GM21515 (cell line): ENCODE data around the gene GDPD1.
A peak's percentile ranks its signal among the peaks of the same experiment; 100 is the strongest.
"Not testable (repeated sequence)": the region's sequence is repeated elsewhere in the genome, so short reads cannot be mapped to it uniquely, and the experiment has no call there.

Experiments
- ATAC-seq: cut with Tn5 transposase; IDR thresholded peaks from one replicate; pipeline ENCODE4 v1.9.1; 2021; ENCODE audit not compliant: unreplicated experiment

The GDPD1 gene

DNA sequence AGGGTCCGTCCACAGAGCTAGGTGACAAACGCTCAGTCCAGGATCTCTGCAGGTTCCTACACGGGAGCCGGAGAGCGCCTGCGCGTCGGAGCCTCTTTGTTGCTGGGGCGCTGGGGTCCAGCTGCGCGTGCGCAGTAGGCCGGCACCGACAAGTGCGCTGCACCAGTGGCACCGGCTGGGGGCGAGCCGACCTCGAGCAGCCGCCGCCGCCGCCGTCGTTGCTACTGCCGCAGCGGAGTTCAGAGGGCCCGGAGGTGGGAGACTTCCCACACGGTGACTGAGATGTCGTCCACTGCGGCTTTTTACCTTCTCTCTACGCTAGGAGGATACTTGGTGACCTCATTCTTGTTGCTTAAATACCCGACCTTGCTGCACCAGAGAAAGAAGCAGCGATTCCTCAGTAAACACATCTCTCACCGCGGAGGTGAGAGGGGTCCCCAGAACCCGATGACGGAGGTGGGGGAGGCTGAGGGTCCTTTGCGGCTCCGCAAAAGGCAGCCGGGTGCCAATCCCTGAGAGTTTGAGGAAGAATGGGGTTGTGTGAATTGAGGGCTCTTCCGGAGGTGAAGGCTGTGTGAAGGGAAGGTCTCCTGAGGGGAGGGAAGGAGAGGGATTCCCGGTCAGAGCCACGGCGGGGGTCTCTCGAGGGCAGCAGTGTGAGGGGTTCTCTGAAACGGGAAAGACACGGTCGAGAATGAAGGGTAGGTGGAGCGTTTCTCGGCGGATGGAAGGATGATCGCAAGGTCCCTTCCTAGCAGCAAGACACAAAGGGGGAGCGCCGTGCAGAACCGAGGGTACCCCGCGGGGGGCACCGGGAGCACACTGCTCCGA lies at the start of gene GDPD1:
TSS of gene GDPD1 (plus strand) at position 184 of the 831 bp plus-strand sequence. CDS start at position 283, 99 bp downstream.
- peak; percentile 92 for ATAC-seq

DNA sequence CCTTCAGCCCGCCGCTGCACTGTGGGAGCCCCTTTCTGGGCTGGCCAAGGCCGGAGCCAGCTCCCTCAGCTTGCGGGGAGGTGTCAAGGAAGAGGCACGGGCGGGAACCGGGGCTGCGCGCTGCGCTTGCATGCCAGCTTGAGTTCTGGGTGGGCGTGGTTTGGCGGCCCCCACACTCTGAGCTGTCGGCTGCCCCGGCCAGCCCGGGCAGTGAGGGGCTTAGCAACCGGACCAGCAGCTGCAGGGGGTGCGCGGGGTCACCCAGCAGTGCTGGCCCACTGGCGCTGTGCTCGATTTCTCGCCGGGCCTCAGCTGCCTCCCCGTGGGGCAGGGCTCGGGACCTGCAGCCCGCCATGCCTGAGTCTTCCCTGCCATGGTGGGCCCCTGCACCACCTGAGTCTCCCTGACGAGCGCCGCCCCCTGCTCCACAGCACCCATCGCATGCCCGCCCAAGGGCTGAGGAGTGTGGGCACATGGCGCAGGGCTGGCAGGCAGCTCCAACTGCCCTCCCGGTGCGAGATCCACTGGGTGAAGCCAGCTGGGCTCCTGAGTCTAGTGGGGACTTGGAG lies 47.8 kb upstream of the GDPD1 start:
- ATAC-seq = no peak

DNA sequence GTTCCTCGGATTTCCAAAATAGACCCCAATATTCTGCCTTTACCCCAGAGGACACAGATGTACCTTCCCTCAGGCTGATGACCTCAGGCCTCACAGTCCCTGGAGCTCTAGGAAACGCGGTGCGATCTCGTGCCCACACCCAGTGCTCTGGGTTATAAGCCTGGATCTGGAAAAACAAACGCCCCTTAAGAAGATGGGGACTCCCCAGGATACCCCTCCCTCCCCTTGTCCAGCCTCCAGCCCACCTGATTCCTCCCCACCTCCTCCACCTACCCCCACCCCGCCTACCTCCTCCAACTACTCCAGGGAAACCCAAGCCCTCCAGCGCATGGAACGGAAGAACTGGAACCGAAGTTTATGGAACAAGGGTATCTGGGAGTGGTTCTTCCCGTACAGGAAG lies 45.6 kb upstream of the GDPD1 start:
- ATAC-seq = no peak

DNA sequence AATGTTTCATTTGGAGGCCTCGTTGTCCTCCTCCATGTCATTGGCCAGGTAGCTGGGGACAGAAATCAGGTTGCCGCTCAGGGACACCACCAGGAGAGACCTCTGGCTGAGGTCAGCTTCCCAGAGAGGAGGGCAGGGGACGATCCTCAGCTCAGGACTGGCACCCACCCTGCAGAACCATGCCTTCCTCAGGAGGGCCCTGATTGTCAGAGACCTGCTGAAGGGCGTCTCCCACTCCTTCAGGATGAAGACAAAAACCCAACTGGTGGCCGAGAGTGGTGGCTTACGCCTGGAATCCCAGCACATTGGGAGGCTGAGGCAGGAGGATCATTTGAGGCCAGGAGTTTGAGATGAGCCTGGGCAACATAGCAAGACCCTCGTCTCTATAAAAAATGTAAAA lies 45.2 kb upstream of the GDPD1 start:
- no peak for ATAC-seq

DNA sequence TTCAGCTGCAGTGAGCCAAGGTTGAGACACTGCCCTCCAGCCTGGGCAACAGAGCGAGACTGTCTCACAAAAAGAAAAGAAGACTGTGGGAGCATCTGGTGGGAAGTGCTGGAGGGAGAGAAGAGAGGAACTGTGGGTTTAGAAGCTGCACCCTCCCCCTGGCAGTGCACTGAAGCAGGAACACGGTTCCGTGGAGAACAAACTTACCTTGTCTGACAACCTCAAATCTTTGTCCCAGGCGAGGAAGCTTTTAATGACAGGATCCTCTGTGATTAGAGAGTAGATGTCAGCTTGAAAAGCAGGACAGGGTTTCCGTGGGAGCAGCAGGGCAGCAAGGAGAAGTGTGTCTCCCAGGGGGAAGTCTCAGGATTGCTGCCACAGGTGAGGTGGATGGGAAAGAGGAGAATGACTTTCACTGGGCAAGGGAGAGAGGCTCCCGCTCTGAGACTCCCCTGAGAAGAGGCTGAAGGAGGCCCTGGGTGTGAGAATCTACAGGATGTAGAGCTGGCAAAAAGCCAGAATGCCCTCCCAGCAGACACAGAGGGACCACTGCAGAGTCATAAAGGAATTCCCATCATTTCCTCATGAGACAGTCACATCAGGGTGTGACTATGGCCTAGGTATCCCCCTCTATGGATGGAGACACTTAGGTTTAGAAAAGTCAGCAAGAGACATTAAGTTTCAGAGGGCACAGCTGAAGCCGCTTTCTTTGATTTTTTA lies 41.9 kb upstream of the GDPD1 start:
- no peak for ATAC-seq

DNA sequence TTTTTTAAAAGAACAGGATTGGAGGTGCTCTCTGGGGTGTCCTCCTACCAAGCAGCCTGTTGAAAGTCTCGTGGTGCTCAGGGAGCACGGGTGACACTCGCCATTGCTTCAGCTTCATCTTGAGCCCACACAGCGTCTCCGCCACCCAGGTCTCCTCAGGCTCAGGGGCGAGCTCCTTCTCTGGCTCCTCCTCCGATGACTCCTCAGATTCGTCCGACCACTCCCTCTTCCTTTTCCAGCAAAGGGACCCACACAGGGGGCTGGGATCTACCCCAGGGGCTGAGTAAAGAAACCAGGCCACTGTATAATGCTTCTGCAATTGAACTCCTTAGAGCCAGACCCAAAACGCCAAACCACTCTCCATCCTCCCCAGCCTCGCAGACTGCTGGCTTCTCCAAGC lies 40.7 kb upstream of the GDPD1 start:
- ATAC-seq = not testable (repeated sequence)

DNA sequence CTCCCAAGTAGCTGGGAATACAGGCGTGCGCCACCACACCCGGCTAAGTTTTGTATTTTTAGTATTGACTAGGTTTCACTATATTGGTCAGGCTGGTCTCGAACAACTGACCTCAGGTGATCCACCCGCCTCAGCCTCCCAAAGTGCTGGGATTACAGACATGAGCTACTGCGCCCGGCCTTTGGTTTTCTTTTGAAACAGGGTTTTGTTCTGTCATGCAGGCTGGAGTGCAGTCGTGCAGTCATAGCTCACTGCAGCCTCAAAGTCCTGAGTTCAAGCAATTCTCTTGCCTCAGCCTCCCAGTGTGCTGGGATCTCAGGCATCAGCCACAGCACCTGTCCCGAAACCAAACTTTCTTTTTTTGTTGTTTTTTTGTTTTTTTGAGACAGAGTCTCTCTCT lies 39.7 kb upstream of the GDPD1 start:
- ATAC-seq = no peak

DNA sequence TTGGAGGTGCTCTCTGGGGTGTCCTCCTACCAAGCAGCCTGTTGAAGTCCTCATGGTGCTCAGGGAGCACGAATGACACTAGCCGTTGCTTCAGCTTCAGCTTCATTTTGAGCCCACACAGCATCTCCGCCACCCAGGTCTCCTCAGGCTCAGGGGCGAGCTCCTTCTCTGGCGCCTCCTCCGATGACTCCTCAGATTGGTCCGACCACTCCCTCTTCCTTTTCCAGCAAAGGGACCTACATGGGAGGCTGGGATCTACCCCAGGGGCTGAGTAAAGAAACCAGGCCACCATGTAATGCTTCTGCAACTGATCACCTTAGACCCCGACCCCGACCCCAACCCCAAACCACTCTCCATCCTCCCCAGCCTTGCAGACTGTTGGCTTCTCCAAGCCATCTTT lies 38.8 kb upstream of the GDPD1 start:
- ATAC-seq = no peak

DNA sequence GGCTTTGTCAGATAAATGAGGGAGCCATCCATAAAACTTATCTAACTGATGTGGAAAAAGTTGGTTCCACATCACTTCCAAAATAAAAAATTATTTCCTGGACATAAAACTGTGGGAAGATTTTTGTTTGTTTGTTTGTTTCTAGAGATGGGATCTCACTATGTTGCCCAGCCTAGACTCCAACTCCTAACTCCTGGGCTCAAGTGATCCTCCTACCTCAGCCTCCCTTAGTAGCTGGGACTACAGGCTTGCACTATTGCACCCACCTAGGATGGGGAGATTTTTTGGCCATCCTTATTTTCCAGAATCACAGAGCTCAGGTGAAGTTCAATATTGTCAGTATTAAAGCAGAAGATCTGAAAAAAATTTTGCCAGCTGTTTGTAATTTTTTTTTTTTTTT lies 34.3 kb upstream of the GDPD1 start:
- ATAC-seq = no peak

DNA sequence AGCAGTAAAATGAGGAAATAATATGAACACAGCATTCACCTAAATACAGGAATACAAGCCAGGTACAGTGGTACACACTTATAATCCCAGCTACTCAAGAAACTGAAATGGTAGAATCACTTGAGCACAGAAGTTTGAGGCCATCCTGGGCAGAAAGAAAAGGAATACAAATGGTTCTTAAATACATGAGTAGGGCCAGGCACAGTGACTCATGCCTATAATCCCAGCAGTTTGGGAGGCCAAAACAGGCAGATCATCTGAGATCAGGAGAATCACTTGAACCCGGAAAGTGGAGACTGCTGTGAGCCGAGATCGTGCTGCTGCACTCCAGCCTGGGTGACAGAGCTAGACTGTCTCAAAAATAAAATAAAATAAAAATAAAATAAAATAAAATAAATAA lies 33.5 kb upstream of the GDPD1 start:
- ATAC-seq = no peak

DNA sequence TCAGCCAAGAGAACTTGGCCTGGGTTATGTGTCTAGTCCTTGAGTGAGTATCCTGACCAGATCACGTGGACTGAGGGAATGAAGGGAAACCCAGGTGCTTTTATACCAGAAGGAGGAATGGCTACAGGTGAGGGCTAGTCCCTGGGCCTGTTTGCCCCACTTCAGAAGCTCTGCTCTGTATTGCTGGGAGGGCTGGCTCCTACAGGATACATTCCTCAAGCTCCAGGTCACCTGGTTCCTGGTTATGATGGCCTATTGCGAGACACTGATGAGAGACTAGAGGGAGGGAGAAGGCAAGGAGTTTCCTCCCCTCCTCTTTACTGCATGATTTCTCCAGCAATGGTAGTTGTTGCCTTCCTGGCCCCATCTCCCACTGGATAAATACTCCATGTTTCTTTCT lies 29.5 kb upstream of the GDPD1 start:
- ATAC-seq = no peak

DNA sequence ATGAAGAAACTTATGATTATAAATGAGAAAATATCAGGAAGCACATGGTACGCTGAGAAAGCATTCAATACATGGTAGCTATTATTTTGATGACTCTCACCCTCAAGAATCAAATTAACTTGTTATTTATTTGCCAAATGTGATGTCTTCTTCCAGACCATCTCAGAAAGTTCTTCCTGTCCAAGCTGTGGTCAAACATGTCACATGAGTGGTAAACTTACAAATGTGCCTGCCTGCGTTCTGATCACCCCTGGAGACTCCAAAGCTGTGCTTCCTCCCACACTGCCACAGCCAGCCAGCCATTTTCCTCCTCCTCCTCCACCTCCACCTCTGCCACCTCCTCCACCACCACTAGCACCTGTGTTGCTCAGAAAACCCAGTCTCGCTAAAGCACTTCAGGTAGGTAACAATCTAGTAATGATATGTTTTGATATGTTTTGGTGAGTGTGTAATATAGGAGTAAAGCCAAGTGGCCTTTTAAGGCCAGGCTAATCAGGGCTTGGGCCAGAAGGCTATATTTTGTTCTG lies 26.9 kb upstream of the GDPD1 start:
- no peak for ATAC-seq

DNA sequence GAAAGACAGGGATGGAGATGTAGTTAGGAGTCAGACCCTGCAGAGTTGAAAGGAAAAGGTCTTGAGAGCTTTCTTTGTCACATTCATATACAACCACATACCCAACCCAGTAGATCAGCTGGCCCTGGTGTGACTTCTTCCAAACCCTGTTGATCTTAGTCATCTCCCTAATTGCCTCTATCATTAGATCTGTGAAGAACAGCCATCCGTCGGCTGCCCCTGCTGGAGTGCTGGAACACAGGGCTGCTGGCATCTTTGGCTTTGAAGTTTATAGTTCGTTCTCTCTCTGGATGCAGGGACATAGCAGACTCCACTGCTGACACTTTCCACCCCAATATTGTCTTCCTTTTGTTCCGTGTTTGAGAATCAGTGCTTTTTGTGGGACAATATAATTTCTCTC lies 20.9 kb upstream of the GDPD1 start:
- no peak for ATAC-seq

DNA sequence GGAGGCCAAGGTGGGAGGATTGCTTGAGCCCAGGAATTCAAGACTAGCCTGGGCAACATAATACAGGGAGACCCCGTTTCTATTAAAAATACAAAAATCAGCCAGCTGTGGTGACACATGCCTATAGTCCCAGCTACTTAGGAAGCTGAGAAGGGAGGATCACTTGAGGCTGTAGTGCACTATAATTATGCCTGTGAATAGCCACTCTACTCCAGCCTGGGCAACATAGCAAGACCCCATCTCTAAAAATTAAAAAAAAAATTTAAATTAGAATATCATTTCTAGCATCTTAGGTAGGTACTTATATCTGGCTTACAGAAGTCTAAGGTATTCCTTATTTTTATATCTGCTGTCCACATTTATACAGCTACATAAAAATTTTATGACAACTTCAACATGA lies 18.0 kb upstream of the GDPD1 start:
- ATAC-seq = no peak

DNA sequence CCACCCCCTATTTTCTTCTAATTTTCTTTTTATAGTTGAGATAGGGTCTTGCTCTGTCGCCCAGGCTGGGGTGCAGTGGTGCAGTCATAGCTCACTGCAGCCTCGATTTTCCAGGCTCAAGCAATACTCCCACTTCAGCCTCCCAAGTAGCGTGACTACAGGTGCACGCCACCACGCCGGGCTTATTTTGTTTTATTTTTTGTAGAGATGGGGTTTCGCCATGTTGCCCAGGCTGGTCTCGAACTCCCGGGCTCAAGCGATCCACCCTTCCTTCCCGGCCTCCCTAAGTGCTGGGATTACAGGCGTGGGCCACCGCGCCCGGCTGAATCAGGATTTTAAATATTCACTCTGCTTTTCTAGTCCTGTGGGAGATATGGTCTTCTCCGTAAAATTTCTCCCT lies 941 bp upstream of the GDPD1 start:
- ATAC-seq = no peak

DNA sequence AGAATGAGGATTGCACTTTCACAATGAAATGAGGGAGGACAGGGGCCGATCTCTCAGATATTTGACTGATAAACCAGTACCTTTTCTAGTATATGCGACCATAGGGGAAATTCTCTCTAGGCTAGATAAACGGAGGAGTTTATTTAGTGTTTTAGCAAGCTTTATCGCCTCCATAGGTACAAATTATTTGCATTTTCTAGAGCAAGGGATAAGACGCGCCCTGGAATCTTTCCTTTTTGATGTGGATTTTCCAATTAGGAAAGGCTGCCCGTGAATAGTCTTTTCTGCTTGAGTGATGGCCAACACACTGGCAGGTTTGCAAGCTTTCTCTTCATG lies 351 bp upstream of the GDPD1 start:
- no peak for ATAC-seq

DNA sequence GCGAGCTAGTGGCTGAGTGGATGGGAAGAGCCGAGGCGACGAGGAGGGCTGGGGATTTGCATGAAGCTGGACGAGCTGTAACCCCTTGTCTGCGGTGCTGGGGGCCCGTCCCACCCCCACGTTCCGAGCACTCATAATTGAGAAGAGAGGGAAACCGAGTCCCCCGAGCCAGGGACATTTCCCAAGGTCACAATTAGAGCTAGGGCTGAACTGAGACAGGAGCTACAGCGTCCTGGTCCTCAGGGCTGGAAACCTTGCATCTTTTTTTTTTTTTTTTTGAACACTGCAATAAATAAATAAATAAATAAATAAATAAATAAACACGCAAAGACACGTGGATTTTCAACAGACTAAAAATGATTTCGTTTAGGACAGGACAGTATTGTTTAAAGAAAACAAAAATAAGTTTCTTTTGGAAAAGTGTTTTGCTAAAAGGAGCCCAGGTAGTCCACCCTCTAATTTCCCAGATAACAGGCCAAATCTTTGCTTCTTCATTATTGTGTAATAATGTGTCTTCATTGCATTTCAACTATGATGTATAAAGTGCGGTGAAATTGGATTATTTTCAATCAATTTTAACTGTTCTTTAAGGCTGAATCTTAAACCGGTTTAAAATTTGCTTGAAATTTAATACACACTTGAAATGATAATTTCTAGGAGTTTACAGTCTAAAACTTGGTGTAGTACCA lies 992 bp downstream of the GDPD1 start:
- no peak for ATAC-seq

DNA sequence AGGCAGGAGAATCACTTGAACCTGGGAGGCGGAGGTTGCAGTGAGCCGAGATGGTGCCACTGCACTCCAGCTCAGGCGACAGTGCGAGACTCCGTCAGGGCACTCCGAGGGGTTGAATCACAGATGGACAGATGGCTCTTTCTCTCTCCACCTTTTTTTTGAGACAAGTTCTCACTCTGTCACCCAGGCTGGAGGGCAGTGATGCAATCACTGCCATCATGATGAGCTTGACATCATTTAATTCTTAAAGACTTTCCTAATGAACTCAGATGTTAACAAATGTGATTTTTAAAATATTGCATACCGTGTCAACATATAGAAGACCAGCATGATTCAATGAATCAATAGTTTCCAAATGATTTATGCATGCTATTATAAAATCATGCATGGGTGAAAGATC lies 3.5 kb downstream of the GDPD1 start:
- ATAC-seq = no peak

DNA sequence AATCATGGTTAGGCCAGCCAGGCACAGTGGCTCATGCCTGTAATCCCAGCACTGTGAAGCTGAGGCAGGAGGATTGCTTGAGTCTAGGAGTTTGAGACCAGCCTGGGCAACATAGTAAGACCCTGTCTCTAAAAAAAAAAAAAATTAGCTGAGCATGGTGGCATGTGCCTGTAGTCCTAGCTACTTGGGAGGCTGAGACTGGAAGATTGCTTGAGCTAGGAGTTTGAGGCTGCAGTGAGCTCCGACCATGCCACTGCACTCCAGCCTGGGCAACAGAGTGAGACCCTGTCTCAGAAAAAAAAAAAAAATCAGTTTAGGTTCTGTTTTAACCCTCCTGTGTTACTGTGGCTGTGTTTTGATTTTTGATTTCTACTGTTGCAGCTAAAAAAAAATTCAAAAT lies 8.3 kb downstream of the GDPD1 start:
- not testable (repeated sequence) for ATAC-seq

DNA sequence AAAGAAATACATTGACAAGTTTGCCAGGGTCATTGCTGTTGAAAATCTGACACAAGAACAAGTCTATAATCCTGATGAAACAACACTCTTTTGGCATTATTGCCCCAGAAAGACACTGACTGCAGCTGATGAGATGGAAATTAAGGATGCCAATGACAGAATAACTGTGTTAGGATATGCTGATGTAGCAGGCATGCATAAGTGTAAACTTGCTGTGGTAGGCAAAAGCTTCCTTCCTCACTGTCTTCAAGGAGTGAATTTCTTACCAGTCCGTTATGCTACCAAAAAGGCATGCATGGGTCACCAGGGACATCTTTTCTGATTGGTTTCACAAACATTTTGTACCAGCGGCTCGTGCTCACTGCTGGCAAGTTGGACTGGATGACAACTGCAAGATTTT lies 10.5 kb downstream of the GDPD1 start:
- ATAC-seq = no peak

DNA sequence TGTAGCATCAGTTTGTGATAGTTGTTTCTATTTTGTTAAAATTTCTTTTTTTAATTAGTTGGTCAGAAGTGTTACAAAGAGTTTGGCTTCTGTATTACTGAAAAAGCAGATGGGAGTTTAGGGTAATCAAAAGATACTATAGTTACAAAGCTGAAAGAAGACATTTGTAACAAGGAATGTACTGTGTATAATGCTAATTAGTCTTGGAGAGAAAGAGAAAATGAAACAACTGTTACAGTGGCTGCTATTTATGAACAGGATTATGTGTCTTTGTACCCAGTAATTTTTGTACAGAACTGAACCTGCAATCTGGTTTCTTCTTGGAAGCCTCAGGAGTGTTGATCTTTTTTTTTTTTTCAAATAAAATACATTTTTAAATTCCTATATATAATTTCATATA lies 14.3 kb downstream of the GDPD1 start:
- no peak for ATAC-seq

DNA sequence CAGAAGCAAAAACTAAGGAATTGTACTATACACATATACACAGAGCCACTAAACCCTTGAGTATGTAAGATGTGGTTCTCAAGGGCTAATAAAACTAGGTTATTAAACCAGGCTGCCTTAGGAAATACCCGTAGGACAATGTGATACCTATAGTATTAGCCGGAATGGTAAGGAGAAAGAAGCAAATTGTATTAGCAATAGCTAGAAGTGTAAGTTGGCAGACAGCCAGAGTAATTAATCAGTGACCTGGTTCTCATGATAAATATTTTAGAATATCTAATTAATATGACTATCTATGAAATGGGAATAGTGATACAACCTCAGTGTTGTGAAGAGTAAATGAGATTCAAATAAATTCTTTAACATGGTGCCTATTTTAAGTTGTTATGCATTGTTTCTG lies 18.6 kb downstream of the GDPD1 start:
- ATAC-seq = no peak
